Measurements from ENCODE around the gene FBXW7.
A peak's percentile ranks its signal among the peaks of the same experiment; 100 is the strongest.

Gene FBXW7

DNA sequence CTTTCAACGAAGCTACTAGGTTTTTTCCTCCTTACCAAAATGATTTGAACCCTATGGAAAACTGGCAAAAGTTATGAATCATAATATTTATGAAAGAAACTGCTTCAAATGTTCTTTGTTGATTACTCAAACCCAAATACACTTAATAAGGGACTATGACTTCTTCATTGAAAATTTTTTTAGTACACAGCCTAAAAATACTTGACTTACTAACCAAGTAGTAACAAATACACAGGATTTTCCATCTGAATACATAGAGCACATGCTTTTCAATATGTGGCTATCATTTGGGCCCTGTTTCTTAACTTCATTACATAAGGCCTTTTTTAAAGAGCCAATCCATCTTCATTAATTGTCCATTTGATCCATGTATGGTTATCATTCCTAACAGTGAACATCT lies 171.5 kb downstream of the FBXW7 start:
- no peak for DNase-seq

DNA sequence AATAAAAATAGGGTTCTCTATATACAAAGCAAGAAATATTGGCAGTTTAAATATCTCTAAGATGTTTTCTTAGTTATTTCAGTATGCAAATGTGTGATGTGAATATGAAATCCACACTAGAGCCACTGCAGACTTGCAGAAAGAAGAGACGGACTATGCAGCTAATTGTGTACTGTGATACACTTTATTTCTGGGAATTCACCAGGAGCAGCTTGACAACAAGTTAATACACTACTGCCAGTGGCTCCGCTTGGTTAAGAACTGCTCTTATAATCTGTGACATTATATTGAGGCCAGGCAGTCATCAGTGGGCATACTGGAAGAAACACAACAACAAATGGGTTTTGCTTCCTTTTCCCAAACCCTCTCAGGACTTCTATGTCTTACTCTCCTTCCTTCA lies 172.0 kb downstream of the FBXW7 start:
- no peak for DNase-seq

DNA sequence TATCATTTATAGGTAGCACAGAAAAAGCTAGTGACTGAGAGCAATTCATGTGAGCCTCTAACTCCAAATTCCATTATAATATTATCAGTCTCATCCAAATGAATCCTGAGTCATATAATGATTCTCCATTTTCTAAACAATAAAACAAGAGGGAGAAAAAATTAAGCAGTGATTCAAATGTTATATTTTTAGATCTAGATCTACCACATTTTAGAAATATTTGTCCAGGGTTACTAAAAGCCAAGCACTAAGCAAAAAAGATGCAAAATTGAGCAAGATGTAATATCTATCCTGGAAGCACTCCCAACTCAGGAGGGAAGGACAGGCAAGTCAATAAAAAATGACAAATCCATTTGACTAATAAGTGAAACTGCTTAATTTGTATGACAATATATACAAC lies 172.8 kb downstream of the FBXW7 start:
- no peak for DNase-seq

DNA sequence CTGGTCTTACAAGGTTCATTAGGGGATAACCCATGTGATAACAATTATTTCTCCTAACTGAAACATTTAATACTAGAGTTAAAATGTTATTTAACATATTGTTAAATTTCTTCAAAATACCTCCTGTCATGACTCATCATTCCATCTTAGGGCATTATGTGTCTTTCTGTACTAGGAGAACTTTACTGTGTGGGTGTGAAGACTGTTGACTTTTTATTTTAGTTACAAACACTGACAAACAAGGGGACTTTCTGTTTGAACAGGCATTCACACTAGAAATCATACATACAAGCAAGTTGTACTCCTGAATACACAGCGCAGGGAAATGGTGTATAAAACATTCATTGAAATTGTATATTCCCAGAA lies 175.9 kb downstream of the FBXW7 start:
- no peak for DNase-seq

DNA sequence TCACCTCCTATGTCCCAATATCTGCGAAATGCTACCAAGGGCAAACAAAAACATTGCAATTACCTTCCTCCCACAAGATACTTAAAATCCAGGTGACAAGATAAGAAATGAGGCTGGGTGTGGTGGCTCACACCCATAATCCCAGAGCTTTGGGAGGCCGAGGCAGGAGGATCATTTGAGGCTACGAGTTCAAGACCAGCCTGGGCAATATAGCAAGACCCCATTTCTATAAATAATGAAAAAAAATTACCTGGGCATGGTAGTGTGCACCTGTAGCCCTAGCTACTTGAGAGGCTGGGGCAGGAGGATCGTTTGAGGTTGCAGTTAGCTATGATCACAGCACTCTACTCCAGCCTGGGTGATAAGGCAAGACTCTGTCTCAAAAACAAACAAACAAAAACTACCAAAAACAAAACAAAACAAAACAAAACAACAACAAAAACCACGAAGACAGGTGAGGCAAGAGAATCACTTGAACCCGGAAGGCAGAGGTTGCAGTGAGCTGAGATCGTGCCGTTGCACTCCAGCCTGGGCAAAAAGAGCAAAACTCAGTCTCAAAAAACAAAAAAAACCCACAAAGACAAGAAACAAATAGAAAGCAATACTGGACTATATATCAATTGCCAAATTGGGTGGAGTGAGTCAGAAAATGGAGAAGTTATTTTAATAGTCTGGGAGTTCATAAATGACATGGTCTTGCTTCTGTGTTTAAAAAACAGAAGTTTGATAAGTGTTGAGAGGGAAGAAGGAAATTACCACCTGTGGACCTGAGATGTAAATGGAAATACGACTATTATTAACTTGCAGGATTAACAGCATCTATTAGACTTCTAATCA lies 176.5 kb downstream of the FBXW7 start:
- DNase-seq, result no peak

DNA sequence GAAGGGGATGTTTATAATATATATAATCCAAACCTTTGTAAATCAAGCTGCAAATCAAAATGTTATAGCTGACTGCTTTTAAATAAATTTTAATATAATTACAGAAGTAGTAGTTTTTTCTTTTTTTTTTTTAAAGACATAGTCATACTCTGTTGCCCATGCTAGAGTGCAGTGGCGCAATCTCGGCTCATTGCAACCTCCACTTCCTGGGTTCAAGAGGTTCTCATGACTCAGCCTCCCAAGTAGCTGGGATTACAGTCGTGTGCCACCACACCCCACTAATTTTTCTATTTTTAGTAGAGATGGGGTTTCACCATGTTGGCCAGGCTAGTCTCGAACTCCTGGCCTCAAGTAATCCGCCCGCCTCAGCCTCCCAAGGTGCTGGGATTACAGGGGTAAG lies 178.7 kb downstream of the FBXW7 start:
- no peak for DNase-seq

DNA sequence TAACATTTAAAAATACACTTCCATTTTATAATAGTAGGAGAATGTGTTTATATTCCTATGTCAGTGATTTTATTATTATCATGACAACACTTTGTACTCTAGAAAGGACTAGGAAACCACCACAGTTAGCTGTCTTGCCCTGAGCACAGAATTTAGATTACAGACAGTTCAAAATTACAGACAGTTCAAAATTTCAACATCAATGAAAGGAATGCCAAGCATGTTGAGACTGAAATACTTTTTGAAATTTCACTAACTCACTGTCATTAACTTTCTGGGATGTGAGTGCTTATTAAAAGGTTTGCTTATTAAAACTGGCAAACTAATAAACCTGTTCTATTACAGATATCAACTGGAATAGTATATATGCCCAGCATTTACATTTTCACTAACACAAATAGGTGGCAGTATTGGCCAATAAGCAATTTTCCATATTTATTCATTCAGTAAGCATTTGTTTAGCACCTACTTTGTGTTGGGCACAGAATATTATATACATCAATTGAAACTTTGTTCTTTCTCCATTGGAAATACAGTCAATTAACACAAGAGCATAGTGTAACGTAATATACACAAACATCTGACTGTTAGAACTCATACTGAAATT lies 179.4 kb downstream of the FBXW7 start:
- DNase-seq, result no peak

DNA sequence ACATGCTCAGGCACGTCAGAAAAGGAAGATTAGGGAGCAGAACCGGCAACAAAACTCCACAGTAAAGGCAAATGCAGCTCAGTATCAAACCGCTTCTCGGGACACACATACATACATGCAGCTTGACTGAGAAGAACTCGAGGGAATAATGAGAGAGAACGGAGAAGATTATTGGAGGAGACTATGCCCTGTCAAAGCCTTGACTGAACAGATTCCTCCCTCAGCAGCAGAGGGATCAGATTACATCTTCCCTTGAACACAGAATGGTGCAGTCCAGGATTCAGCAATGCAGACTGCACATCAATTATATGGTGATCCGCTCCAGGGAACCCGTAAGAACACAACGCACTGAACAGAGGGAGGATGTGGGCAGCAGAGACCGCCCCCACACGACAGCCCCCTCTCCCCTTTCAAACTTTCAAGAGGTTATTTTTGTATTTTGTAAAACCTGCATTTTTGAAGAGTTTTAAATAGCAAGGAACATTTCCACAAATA lies 183.2 kb downstream of the FBXW7 start:
- DNase-seq, result peak; percentile 66

DNA sequence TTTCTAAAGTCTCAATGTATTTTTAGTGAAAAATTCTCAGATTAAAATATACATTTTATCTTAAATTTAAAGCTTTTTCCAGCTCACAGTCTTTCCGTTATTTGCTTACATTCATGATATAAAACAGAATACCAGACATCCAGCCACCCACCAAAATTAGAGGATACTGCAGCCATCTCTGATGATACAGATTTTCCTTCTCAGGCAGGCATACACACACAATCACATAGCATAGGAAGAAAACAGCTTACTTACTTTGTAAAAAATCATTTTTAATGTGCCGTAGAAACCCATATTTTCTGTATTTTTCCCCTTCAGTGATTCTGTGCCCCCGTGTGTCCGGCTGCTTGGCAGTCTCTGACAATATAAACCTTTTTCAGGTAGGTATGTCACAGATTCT lies 183.7 kb downstream of the FBXW7 start:
- DNase-seq, result no peak

DNA sequence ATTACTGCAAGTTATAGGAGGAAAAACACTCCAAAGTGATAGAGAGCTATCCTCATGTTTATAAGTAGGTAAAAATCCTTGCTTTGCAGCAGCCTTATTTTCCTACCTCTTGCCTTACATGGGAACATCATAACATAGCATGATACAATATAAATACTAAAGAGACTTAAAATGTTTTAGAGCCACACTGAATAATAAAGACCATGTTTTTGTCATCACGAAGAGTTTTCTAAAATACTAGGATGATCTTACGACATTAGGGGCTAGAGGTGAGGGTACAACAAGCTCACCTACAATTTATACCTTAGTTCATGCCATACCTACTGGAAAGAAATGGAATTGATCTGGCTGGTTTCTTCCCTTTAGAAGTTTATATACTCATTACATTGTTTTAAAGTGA lies 184.8 kb downstream of the FBXW7 start:
- DNase-seq, result no peak

DNA sequence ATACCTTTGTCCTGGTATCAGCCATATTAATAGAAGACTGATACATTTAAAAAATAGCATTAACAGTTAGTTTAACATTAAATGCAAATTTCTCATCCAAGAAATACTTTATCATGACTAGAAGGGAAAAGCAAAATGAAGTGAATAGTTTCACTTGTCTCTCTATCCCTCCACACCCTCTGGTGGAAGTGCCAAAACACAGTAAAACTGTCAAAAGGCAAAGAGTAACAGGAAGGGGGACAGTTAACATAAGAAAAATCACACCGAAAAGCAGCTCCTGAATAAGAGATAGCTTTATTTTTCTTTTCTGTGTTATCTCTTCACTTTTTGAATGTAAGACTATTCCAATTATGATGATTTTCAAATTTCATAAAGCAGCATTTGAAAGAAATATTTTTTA lies 187.2 kb downstream of the FBXW7 start:
- DNase-seq, result no peak

DNA sequence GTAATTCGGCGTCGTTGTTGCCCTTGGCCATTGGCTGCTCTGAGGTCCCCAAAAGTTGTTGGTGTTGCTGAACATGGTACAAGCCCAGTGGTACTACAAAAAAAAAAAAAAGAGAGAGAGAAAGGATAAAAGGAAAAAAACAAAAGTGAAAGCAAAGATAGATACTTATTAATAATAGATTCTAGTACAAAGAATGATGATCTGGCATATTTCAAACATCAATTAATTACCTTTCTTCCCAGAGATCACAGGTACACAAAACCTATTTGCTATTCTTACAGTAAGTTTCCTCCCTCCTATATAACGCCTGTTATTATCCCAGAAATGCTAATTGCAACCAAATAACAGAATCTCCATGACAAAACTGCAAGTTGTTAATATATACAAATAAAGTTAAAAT lies 188.9 kb downstream of the FBXW7 start:
- no peak for DNase-seq

DNA sequence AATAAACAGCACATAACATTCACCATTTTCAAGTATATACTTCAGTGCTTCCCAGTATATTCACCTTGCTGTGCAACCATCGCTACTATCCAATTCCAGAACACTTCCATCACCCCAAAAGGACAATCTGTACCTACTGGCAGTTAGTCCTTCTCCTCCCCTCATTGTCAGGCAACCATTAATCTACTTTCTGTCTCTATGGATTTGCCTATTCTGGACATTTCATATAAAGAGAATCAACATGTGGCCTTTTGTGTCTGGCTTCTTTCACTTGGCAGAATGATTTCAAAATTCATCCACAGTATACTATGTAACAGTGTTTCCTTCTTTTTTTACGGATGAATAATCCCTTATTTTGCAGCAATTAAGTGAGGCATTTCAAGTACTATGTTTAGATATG lies 189.4 kb downstream of the FBXW7 start:
- no peak for DNase-seq

DNA sequence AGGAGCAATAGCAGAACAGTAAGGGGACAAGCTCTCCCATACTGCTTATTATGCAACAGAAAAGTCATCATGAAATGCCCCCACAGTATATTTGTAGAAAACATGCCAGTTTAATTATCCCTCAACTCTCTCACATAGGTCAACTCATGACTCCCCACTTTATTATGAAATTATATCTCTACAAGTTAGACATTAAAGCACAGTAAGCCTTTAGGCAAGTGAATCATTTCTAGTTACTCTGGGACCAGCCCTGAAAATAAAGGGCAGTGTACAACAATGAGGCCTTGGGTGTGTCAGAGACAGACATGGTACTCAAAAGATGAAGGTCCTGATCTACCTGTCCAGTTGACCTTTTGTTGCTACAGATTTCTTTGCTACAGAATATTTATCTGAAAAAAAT lies 191.9 kb downstream of the FBXW7 start:
- no peak for DNase-seq

DNA sequence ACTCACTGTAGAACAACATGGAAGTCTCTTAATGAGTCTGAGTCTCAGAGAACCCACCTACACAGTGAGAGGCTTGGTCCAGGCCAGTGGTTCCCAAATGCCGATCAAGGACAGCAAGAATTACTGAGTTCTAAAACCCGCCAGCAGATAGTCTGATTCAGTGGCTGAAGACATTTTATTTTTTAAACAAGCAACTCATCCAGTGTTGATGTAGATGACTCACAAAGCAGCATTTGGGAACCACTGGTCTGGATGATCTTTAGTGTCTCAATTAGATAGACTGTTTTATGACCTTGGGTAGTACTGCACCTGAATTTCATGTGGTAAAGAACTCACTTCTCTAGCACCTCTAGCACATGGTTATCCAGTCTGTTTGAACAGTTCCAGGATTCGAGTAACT lies 193.6 kb downstream of the FBXW7 start:
- no peak for DNase-seq

DNA sequence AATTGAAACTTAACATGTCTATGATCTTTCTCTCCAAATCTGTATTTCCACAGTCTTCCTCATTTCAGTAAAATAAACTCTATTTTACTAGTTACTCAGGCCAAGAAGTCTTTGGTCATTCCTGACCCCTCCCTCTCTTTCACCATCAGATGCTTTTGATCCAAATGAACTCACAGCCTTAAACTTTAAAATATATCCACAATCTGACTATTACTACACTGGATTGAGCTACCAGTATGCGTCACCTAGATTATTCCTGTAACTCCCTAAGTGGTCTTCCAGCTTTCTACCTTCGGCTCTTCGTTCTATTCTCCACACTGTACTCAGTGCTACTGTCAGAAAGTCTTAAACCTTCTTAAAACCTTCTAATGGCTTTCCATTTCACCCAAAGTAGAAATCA lies 195.1 kb downstream of the FBXW7 start:
- DNase-seq, result no peak

DNA sequence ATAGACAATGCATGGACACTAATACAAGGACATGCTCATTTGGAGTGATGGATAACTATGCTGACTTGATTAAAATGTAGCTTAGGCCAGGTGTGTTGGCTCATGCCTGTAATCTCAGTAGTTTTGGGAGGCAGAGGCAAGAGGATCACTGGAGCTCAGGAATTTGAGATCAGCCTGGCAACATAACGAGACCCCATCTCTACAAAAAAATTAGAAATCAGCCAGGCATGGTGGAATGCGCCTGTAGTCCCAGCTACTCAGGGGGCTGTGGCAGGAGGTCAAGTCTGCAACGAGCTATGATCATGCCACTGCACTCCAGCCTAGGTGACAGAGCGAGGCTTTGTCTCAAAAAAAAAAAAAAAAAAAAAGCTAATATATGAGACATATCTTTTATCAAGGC lies 196.3 kb downstream of the FBXW7 start:
- DNase-seq, result no peak

DNA sequence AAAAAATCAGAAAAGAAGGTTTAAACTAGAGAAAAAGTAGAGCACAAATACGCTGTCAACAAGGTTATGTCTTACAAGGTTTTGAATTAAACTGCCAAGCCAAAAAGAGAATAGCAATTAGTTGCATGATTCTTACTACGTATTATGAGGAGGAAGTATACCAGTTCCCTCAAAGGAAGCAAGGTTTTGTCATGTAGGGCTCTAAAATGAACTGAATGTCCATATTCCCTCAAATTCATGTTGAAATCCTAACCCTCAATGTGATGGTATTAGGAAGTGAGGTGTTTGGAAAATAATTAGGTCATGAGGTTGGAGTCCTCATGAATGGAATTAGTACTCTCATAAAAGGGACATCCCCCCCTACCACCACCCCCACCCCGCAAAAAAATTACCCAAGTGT lies 201.0 kb downstream of the FBXW7 start:
- DNase-seq, result no peak

DNA sequence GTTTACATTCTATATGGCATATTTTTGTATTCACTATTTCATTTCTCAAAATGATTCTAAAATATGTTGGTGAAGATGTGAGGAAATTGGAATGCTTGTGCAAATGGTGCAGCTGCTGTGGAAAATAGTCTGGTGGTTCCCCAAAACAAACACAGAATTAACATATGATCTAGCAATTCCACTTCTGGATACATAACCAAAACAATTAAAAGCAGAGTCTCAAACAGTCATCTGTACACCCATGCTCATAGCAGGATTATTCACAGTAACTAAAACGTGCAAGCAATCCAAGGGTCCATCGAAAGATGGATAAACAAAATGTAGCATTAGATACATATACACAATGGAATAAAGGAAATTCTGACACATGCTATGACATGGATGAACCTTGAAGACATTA lies 204.8 kb downstream of the FBXW7 start:
- DNase-seq, result no peak

DNA sequence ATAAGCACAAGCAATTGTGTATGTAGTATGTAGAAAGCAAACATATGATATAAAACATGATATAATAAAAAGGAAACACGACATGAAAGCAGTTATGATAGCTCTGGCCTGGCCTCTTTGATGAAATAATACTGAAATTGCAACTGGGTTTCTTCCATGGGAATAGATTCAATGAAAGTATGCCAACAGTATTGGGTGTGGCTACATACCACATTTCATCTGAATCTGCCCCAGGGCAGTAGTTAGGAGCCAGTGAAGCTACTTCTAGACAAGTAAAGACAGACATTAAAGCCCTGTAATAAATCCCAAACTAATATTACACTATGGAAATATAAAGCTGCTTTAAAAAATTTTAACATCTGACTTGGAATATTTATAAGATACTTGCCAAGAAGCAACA lies 207.3 kb downstream of the FBXW7 start:
- DNase-seq, result no peak

DNA sequence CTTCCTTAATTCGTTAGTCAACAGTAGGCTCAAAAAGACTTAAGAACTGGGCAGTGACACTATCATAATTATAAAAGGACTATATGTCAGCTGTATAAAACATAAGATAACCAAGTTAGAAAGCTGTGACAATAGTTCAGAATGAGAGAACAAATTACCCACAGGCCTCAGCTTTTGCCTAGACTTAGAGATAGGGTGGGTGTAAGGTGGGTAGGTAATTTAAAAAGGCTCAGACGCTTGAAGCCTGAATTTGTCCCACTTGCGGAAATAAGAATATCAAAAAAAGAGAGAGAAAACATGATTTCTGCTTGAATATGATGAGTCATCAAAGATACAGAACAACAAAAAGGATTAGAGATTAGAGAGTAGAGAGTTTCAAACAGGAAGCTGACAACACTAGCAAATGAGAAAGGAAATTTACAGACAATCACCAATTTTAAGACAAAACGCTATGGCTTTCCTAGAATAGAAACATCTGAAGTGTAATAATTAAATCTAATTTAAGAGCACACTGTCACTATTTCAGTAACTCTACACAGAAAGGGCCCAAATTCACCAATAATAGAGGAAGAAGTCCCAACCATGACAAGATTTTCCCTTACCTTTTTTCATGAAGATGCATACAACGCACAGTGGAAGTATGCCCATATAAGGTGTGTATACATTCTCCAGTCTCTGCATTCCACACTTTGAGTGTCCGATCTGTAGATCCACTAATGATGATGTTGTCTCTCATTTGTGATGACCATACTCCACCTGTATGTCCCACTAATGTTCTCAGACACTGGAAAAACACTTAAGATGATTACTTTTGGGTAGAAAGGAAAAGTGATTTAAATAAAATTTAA lies 208.1 kb downstream of the FBXW7 start:
- no peak for DNase-seq

DNA sequence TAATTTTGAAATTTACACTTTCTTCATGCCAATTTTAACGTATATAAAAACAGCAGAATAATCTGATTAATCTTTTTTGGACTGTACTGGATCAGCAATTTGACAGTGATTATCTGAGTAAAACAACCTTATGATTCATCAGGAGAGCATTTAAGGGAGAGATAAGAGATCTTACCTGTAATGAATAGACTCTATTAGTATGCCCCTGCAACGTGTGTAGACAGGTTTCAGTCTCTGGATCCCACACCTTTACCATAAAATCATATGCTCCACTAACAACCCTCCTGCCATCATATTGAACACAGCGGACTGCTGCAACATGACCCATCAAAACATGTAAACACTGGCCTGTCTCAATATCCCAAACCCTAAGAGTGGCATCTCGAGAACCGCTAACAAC lies 210.1 kb downstream of the FBXW7 start:
- DNase-seq, result no peak

DNA sequence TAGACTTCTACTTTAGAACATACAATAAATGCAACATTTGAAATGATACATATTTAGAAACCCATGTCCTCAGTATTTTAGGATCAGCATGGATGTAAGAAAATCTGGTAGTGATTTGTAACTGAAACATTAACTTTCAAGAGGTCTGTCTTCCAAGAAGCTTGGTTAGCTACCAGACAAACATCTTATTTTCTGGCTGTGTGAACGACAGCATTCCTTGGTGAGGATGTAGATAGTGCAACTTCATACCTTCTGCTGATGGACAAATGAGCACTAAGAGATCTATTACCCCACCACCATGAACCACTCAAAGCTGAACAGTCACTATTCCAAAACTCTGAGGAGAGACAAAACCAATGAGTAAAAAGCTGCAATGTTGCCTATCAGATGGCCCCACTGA lies 212.7 kb downstream of the FBXW7 start:
- no peak for DNase-seq

DNA sequence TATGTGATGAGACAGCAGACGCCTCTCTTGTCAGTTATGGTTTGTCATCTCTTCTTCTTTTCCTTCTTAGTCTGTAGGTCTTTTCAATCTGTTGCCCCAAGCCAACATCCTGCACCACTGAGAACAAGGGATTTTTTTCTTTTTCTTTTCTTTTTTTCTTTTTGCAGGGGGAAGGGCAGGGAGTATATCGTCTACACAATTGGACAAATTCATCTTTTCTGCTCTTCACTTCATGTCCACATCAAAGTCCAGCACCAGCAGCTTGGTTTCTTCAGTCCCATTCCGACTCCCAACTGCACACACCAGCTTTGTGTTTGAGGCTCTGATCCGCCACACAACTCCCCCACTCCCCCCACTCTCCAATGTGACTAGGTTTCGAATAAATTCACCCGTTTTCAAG lies 213.2 kb downstream of the FBXW7 start:
- DNase-seq, result no peak
